ENCODE data around the gene ZNF592. TPM values are rescaled to one million over a fixed set of nuclear protein-coding genes. Genes with fewer than 3 reads are reported as not detected.

Gene ZNF592
- total and polyA plus RNA-seq, 4 donors, result 8.8 to 29.6 (median 16.2) TPM

GRCh38 chr15:84831028-84831427, 82.6 kb downstream of the ZNF592 start:
- Histone ChIP-seq H3K4me3 (no peak overlapping the region), H3K36me3 (ENCODE audit: control insufficient read depth in 4 of 4, insufficient read depth in 4 of 4, low read length in 4 of 4) (no peaks in the 10 kb centered on the region), H3K9me3 (ENCODE audit: control insufficient read depth in 4 of 4, insufficient read depth in 3 of 4, low read length in 3 of 4) (no peaks in the 10 kb centered on the region), H3K27ac (ENCODE audit: low read depth in 1 of 2, low read length in 1 of 2) (peak overlapping the region in 1 of 2 donors; percentile 35), H3K4me1 (ENCODE audit: control insufficient read depth in 5 of 5, insufficient read depth in 5 of 5, low read length in 5 of 5) (peaks cover 0 to 22% (median 0%) of the 10 kb centered on the region in 5 donors), H3K9ac (ENCODE audit: insufficient read depth in 1 of 2, low read length in 2 of 2) (no peak overlapping the region), H3K27me3 (ENCODE audit: control insufficient read depth in 3 of 3, insufficient read depth in 3 of 3, low read length in 2 of 3) (no peaks in the 10 kb centered on the region)
- 86 to 87% methylated on average over 5 of the region's 5 CpGs for WGBS, 2 donors
- ATAC-seq (ENCODE audit: insufficient read depth, low FRiP score), result no peak
- DNase-seq, result no peak
- no peak for TF ChIP-seq CTCF (IDR thresholded peaks at IDR 0.05; ENCODE audit: control extremely low read depth, extremely low read depth)

- Histone ChIP-seq H3K4me1 (ENCODE audit: control insufficient read depth in 5 of 5, insufficient read depth in 5 of 5, low read length in 5 of 5) (peaks cover 0 to 28% (median 0%) of the 10 kb centered on the region in 5 donors), H3K27ac (ENCODE audit: low read depth in 1 of 2, low read length in 1 of 2) (peak overlapping the region in 1 of 2 donors; percentile 55), H3K36me3 (ENCODE audit: control insufficient read depth in 4 of 4, insufficient read depth in 4 of 4, low read length in 4 of 4) (no peaks in the 10 kb centered on the region), H3K9me3 (ENCODE audit: control insufficient read depth in 4 of 4, insufficient read depth in 3 of 4, low read length in 3 of 4) (no peaks in the 10 kb centered on the region), H3K4me3 (no peak overlapping the region), H3K9ac (ENCODE audit: insufficient read depth in 1 of 2, low read length in 2 of 2) (no peak overlapping the region), H3K27me3 (ENCODE audit: control insufficient read depth in 3 of 3, insufficient read depth in 3 of 3, low read length in 2 of 3) (no peaks in the 10 kb centered on the region)
- no peak for TF ChIP-seq CTCF (IDR thresholded peaks at IDR 0.05; ENCODE audit: control extremely low read depth, extremely low read depth)
- ATAC-seq (ENCODE audit: insufficient read depth, low FRiP score), result no peak
- DNase-seq, result no peak
- WGBS, 2 donors, result 63 to 64% methylated on average over 2 of the region's 2 CpGs
These were observed 83.2 kb downstream of the ZNF592 start for GRCh38 chr15:84831613-84832012.

- Histone ChIP-seq H3K27me3 (ENCODE audit: control insufficient read depth in 3 of 3, insufficient read depth in 3 of 3, low read length in 2 of 3) (no peaks in the 10 kb centered on the region), H3K4me1 (ENCODE audit: control insufficient read depth in 5 of 5, insufficient read depth in 5 of 5, low read length in 5 of 5) (peaks cover 0 to 30% (median 0%) of the 10 kb centered on the region in 5 donors), H3K9me3 (ENCODE audit: control insufficient read depth in 4 of 4, insufficient read depth in 3 of 4, low read length in 3 of 4) (no peaks in the 10 kb centered on the region), H3K36me3 (ENCODE audit: control insufficient read depth in 4 of 4, insufficient read depth in 4 of 4, low read length in 4 of 4) (no peaks in the 10 kb centered on the region), H3K9ac (ENCODE audit: insufficient read depth in 1 of 2, low read length in 2 of 2) (no peak overlapping the region), H3K27ac (ENCODE audit: low read depth in 1 of 2, low read length in 1 of 2) (peak overlapping the region in 1 of 2 donors; percentile 88), H3K4me3 (no peak overlapping the region)
- no peak for TF ChIP-seq CTCF (IDR thresholded peaks at IDR 0.05; ENCODE audit: control extremely low read depth, extremely low read depth)
- 80 to 82% methylated on average over 2 of the region's 2 CpGs for WGBS, 2 donors
- ATAC-seq (ENCODE audit: insufficient read depth, low FRiP score) (no peak), DNase-seq (no peak)
These were observed 84.2 kb downstream of the ZNF592 start for GRCh38 chr15:84832448-84833040.

All from lung (tissue), 12 donors.